ENCODE measurements around the gene MROH8. TPM values are rescaled to one million over a fixed set of nuclear protein-coding genes. Genes with fewer than 3 reads are reported as not detected.

MROH8 gene
- total RNA-seq, 4 donors from 2014 or later: 1.6 to 6.2 (median 3.2) TPM

- H3K9me3 ChIP-seq: no peaks in the 10 kb centered on the region
- H3K4me3 ChIP-seq: no peak overlapping the region
- H3K36me3 ChIP-seq: peaks cover 0 to 12% of the 10 kb centered on the region in 2 donors
- WGBS, 2 donors (ENCODE audit: low coverage in 1 of 2): 90% methylated on average over 3 of the region's 4 CpGs; no CpG with 5 or more reads in 1 of the 2 donors
- TF ChIP-seq, protein P1, sequence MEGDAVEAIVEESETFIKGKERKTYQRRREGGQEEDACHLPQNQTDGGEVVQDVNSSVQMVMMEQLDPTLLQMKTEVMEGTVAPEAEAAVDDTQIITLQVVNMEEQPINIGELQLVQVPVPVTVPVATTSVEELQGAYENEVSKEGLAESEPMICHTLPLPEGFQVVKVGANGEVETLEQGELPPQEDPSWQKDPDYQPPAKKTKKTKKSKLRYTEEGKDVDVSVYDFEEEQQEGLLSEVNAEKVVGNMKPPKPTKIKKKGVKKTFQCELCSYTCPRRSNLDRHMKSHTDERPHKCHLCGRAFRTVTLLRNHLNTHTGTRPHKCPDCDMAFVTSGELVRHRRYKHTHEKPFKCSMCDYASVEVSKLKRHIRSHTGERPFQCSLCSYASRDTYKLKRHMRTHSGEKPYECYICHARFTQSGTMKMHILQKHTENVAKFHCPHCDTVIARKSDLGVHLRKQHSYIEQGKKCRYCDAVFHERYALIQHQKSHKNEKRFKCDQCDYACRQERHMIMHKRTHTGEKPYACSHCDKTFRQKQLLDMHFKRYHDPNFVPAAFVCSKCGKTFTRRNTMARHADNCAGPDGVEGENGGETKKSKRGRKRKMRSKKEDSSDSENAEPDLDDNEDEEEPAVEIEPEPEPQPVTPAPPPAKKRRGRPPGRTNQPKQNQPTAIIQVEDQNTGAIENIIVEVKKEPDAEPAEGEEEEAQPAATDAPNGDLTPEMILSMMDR (IDR thresholded peaks at IDR 0.05): no peak
- TF ChIP-seq POLR2A (IDR thresholded peaks at IDR 0.05) (no peak), POLR2AphosphoS5 (IDR thresholded peaks at IDR 0.05) (no peak), EP300 (IDR thresholded peaks at IDR 0.05) (no peak)
- H3K4me1 ChIP-seq: no peaks in the 10 kb centered on the region
- H3K27ac ChIP-seq: no peak overlapping the region
- no peaks in the 10 kb centered on the region for H3K27me3 ChIP-seq
- ATAC-seq: no peak
These were observed 70.7 kb downstream of the MROH8 start for GRCh38 chr20:37108676-37109075.

GRCh38 chr20:37102571-37102970 lies 76.8 kb downstream of the MROH8 start:
- H3K9me3 ChIP-seq: no peaks in the 10 kb centered on the region
- peaks cover 0 to 4% of the 10 kb centered on the region in 2 donors for H3K36me3 ChIP-seq
- no peaks in the 10 kb centered on the region for H3K27me3 ChIP-seq
- no peak for ATAC-seq
- TF ChIP-seq POLR2AphosphoS5 (IDR thresholded peaks at IDR 0.05) (no peak), EP300 (IDR thresholded peaks at IDR 0.05) (no peak), POLR2A (IDR thresholded peaks at IDR 0.05) (no peak)
- TF ChIP-seq, protein P1 (IDR thresholded peaks at IDR 0.05): no peak
- no peak overlapping the region for H3K27ac ChIP-seq
- no peak overlapping the region for H3K4me3 ChIP-seq
- WGBS, 2 donors (ENCODE audit: low coverage in 1 of 2): 81 to 98% methylated on average over 2 to 3 of the region's 6 CpGs
- H3K4me1 ChIP-seq: no peaks in the 10 kb centered on the region

DNA sequence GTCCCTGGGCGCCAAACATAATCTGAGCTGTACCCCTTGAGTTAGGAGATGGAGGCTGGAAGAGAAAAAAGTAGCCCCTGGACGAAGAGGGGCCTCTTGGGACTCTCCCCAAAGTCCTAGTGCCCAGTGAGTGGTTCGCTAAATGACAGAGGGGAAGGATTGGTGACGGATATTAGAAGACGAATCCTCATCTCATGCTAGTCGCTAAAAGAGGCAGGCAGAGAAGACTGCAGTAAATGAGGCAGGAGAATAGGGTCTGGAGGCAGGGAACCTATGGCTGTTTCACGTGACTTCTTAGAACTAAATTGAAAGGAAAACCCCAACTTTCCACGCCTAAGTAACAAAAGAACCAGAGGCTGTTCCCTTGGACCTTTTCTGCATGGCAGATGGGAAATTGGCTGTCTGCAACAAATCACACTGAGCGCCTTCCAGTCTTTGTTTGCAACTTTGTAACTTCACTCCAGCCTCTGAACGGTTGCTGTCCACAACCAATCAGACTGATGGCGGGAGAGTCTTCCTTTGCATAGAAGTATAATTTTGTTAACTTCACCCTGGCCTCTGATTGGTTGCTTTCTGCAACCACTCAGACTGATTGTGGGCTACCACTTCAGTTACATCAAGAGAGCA lies 82.8 kb downstream of the MROH8 start:
- no peak for TF ChIP-seq EP300 (IDR thresholded peaks at IDR 0.05)
- TF ChIP-seq, protein P1 (IDR thresholded peaks at IDR 0.05): no peak
- TF ChIP-seq POLR2AphosphoS5 (IDR thresholded peaks at IDR 0.05): no peak
- no peak for TF ChIP-seq POLR2A (IDR thresholded peaks at IDR 0.05)
- Histone ChIP-seq H3K27me3 (no peaks in the 10 kb centered on the region), H3K4me3 (peak overlapping the region; percentile 72 to 77), H3K9me3 (no peaks in the 10 kb centered on the region), H3K27ac (peak overlapping the region in 3 of 4 donors; percentile 75 to 83 (median 75)), H3K36me3 (peaks cover 0 to 3% of the 10 kb centered on the region in 2 donors), H3K4me1 (peaks cover 0 to 21% (median 9%) of the 10 kb centered on the region in 3 donors)
- no peak for ATAC-seq
- WGBS, 2 donors (ENCODE audit: low coverage in 1 of 2): 78 to 82% methylated on average over 2 to 8 of the region's 11 CpGs

DNA sequence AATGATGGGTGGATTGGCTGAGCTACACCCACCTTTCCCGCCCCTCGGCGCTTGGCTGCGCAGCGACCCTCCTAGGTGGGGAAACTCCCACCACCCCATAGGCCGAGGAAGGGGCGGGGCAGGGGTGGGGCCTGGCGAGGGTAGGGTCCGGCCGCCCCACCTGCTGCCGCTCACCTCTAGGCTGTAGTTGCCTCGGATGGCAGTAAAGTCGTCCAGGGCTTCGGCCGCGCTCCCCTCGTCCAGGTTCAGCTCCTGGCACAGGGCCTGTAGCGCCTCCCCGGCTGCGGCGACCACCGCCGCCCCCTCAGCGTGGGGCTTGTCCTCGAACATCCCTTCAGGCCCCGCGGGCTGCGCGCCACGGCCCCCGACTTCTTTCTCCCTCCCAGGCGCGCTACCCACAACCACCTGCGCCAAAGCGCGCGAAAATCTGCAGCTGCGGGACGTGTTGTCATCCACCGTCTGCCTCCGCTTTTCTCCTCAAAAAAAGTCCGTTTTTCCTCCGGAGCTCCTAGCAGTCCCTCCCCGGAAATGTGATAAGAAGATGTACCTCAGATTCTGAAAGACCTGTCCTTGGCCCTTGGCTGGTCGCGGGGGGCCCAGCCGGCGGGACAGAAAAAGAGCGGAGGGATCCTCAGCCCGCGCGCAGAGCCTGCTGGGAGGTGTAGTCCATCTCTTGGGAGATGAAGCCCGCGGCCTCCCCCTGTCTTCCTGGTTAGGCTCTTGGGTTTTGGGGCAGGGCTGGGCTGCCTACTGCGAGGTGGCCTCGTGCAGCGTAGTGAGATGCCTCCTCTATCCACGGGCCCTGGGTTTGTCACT lies 83.5 kb downstream of the MROH8 start, which contains the start of gene RBL1:
Gene RBL1 (minus strand): TSS at position 399 of the 816 bp plus-strand sequence. CDS start 69 bp downstream, at position 330.
- H3K9me3 ChIP-seq: no peaks in the 10 kb centered on the region
- peaks cover 0 to 21% (median 9%) of the 10 kb centered on the region in 3 donors for H3K4me1 ChIP-seq
- peak within 1 kb of the TSS in 3 of 4 donors; percentile 75 to 83 (median 75) for H3K27ac ChIP-seq
- peak within 1 kb of the TSS; percentile 72 to 77 for H3K4me3 ChIP-seq
- H3K27me3 ChIP-seq: no peaks in the 10 kb centered on the region
- TF ChIP-seq POLR2A (IDR thresholded peaks at IDR 0.05) (peak; percentile 22 to 27), EP300 (IDR thresholded peaks at IDR 0.05) (no peak), POLR2AphosphoS5 (IDR thresholded peaks at IDR 0.05) (peak; percentile 55)
- TF ChIP-seq, protein P1 (IDR thresholded peaks at IDR 0.05): peak in 1 of 4 experiments; percentile 81
- 0% methylated on average over 9 of the region's 58 CpGs for WGBS, 2 donors (ENCODE audit: low coverage in 1 of 2)
- peak; percentile 91 for ATAC-seq
- H3K36me3 ChIP-seq: peaks cover 0 to 8% of the 10 kb centered on the region in 2 donors

All from gastroesophageal sphincter (tissue), 4 donors.